BLaER1 treated with 17β-estradiol and CSF1 and Interleukin-3, amounts not matched to agents 10 nM and 100 nM (cell line): Measurements from ENCODE around the gene HAUS2.

ENCODE experiments used
- H3K27ac ChIP-seq, 11 experiments: shearing (Covaris generic); formaldehyde crosslinking; 2 replicates each; pipeline ENCODE4 v1.8.1; 2022
- H3K27me3 ChIP-seq, 11 experiments: shearing (Covaris generic); formaldehyde crosslinking; 2 replicates each; pipeline ENCODE4 v1.8.1; 2022
- H3K36me3 ChIP-seq, 11 experiments: shearing (Covaris generic); formaldehyde crosslinking; 2 replicates each; pipeline ENCODE4 v1.8.1; 2022
- H3K4me1 ChIP-seq, 10 experiments: shearing (Covaris generic); formaldehyde crosslinking; 2 replicates each; pipeline ENCODE4 v1.8.1; 2022
- H3K4me2 ChIP-seq, 11 experiments: shearing (Covaris generic); formaldehyde crosslinking; 2 replicates each; pipeline ENCODE4 v1.8.1; 2022
- H3K4me3 ChIP-seq, 10 experiments: shearing (Covaris generic); formaldehyde crosslinking; 2 replicates each; pipeline ENCODE4 v1.8.1; 2022
- H3K9ac ChIP-seq, 11 experiments: shearing (Covaris generic); formaldehyde crosslinking; 2 replicates each; pipeline ENCODE4 v1.8.1; 2022
- H3K9me3 ChIP-seq, 11 experiments: shearing (Covaris generic); formaldehyde crosslinking; replicated peaks in 1 of 11; 2 replicates each; pipeline ENCODE4 v1.8.1; 2022
- H4K20me1 ChIP-seq, 11 experiments: shearing (Covaris generic); formaldehyde crosslinking; 2 replicates each; pipeline ENCODE4 v1.8.1; 2022
- Cebpa-rat ChIP-seq, 11 experiments: shearing (Covaris generic); IDR thresholded peaks; 2 replicates each; pipeline ENCODE4 v1.8.1; 2022

The HAUS2 gene

GRCh38 chr15:42577514-42578031 lies 28.9 kb downstream of the HAUS2 start:
- no peak overlapping the region for H3K4me3 ChIP-seq
- H3K9ac ChIP-seq: no peak overlapping the region
- peak overlapping the region; percentile 45 to 97 (median 91); a peak in 21 of 22 replicates for H3K4me2 ChIP-seq
- no peak for TF ChIP-seq Cebpa-rat (IDR thresholded peaks at IDR 0.05)
- peaks cover 0 to 6% (median 0%) of the 10 kb centered on the region in 11 experiments; a peak in 2 of 22 replicates for H4K20me1 ChIP-seq
- H3K27me3 ChIP-seq: no peaks in the 10 kb centered on the region
- H3K4me1 ChIP-seq: peaks cover 35 to 70% (median 53%) of the 10 kb centered on the region in 10 experiments
- no peak overlapping the region for H3K27ac ChIP-seq
- no peaks in the 10 kb centered on the region for H3K9me3 ChIP-seq
- no peaks in the 10 kb centered on the region for H3K36me3 ChIP-seq

DNA sequence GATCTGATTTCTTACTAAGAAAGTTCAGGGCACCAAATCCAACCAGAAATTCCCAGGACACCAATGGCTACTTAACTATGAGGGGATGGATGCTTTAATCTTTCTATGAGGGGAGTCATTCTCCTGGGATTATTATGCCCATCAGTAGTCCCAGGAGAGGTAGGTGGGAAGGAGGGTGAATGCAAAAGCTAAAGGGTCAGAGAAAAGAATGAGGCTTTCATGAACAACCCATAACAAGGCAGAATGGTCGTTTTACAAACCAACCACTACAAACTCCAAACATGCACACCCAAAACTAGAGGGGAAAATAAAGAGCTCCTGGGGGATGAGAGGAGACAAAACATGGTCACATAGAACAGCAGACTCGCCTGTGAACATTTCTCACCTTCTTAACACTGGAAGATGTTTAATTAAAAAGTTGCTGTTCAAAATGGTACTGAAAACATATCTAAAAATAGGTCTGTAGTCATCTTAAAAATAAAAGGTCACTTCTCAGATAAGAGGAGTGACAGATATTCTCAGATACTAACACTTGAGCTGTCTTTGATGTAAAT lies 30.4 kb downstream of the HAUS2 start:
- Histone ChIP-seq H3K4me1 (peaks cover 41 to 84% (median 63%) of the 10 kb centered on the region in 10 experiments), H3K4me3 (no peak overlapping the region), H3K4me2 (peak overlapping the region in 6 of 11 experiments; percentile 2 to 89 (median 14); a peak in 4 of 22 replicates), H3K9me3 (no peaks in the 10 kb centered on the region), H3K27me3 (no peaks in the 10 kb centered on the region), H4K20me1 (peaks cover 0 to 7% (median 0%) of the 10 kb centered on the region in 11 experiments; a peak in 2 of 22 replicates), H3K36me3 (no peaks in the 10 kb centered on the region), H3K27ac (no peak overlapping the region), H3K9ac (no peak overlapping the region)
- no peak for TF ChIP-seq Cebpa-rat (IDR thresholded peaks at IDR 0.05)

DNA sequence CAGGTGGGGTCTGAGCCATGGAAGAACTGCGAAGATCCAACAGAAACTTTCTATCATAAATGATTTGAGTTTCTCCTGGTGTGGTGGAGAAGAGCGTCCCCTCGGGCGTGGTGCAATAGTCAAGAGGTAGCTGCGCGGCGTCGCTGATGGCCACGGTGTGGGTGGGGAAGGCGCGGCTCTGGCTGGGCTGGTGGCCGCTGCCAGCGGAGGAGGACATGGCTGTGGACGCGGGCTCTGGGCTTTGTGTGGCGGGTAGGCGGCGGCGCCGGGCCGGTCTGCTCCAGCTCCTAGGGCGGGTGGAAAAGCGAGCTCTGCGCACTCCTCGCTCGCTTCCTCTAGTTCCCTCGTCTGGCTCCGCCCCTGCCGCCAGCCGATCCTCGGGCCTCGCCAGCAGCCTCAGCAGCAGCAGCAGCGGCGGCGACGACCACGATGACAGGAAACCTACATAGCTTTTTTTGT lies 32.7 kb downstream of the HAUS2 start:
- Histone ChIP-seq H3K27ac (peak overlapping the region in 10 of 11 experiments; percentile 42 to 77 (median 61); a peak in 17 of 22 replicates), H3K4me2 (peak overlapping the region; percentile 80 to 97 (median 86)), H3K9ac (peak overlapping the region; percentile 60 to 82 (median 77); a peak in 21 of 22 replicates), H3K4me1 (peaks cover 38 to 81% (median 57%) of the 10 kb centered on the region in 10 experiments), H4K20me1 (peaks cover 0 to 7% (median 0%) of the 10 kb centered on the region in 11 experiments; a peak in 2 of 22 replicates), H3K36me3 (peaks cover 4 to 11% (median 7%) of the 10 kb centered on the region in 11 experiments; a peak in 15 of 22 replicates), H3K4me3 (peak overlapping the region; percentile 50 to 73 (median 62)), H3K27me3 (no peaks in the 10 kb centered on the region), H3K9me3 (no peaks in the 10 kb centered on the region)
- TF ChIP-seq Cebpa-rat (IDR thresholded peaks at IDR 0.05): no peak

DNA sequence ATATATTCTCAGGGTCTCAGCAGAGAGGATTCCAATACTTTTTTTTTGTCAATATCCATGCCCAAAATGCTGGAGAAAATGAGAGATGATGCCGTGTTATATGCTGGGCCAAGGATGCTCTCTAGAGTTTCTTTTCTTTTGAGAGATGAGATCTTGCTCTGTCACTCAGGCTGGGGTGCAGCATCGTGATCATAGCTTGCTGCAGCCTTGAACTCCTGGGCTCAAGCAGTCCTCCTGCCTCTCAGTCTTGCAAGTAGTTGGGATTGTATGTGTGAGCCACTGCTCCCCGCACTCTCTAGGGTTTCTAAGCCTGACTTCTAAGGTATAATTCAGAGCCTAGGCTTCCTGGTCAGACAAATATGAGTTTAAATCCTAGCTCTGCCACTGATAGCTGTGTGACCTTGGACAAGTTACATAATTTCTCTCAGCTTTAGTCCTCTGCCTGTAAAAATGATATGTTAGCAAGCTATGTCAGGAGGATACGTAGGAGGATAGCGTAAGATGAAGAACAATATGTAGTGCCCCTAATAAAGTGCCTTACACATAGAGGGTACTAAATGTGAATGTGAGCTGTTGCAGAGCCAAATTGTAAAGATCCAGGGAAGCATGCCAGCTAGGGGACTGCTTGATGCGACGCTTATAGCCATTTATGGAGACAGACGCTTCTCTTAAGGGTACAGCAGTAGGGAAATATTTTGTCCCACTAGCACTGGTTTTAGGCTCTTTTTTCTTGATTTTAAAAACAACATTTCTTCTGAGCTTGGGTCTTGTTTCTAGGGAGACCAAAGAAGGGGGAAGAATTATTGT lies 34.1 kb downstream of the HAUS2 start:
- Histone ChIP-seq H3K4me3 (no peak overlapping the region), H3K4me2 (peak overlapping the region in 5 of 11 experiments; percentile 69 to 95 (median 84); a peak in 4 of 22 replicates), H3K27me3 (no peaks in the 10 kb centered on the region), H3K36me3 (peaks cover 6 to 26% (median 11%) of the 10 kb centered on the region in 11 experiments; a peak in 15 of 22 replicates), H3K9ac (no peak overlapping the region), H4K20me1 (0 out of 22 replicates have a peak, but pooled peaks cover 0 to 7% (median 0%) of the 10 kb centered on the region in 11 experiments), H3K4me1 (peaks cover 24 to 70% (median 43%) of the 10 kb centered on the region in 10 experiments), H3K9me3 (no peaks in the 10 kb centered on the region), H3K27ac (no peak overlapping the region)
- no peak for TF ChIP-seq Cebpa-rat (IDR thresholded peaks at IDR 0.05)

DNA sequence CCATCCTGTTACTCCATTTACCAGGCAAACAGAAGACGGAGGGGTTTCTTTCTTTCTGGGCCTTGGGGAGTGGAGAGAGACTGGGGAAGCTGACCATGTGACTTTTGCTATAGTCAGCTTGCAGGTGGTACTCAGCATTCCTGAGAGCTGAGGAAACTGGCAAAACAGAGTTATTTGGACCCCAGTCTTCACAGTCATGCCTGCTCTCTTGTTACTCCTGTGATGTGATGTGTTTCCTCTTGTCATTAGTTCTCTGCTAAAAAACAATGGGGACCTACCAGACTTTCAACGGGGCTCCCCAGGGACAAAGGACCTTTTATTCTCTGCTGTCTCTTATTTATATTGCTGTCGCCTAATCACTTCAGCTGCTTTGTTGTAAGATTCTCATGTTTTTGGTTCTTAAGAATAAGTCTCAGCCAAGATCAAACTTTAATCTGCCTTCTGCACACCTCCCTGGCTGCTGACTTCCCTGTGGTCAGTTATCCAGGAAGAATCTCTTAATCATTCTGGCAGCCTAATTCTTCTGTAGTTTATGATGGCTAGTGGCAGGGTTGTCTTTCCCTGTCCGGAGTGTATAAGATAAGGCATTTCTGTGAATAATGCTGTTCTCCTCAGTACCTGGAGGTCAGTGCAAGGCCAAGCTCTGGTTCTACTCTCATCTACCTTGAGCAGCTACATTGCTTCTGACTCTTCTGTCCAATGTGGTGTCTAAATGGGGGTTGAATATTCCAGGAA lies 35.6 kb downstream of the HAUS2 start:
- H3K36me3 ChIP-seq: peaks cover 6 to 31% (median 11%) of the 10 kb centered on the region in 11 experiments; a peak in 16 of 22 replicates
- peaks cover 23 to 68% (median 45%) of the 10 kb centered on the region in 10 experiments for H3K4me1 ChIP-seq
- H3K9ac ChIP-seq: peak overlapping the region in 3 of 11 experiments; percentile 10 to 32 (median 25); a peak in 3 of 22 replicates
- H3K4me3 ChIP-seq: no peak overlapping the region
- no peak overlapping the region for H3K27ac ChIP-seq
- no peaks in the 10 kb centered on the region for H3K27me3 ChIP-seq
- no peak for TF ChIP-seq Cebpa-rat (IDR thresholded peaks at IDR 0.05)
- H3K4me2 ChIP-seq: peak overlapping the region; percentile 10 to 81 (median 57); a peak in 19 of 22 replicates
- H3K9me3 ChIP-seq: no peaks in the 10 kb centered on the region
- 0 out of 22 replicates have a peak, but pooled peaks cover 0 to 7% (median 0%) of the 10 kb centered on the region in 11 experiments for H4K20me1 ChIP-seq

GRCh38 chr15:42590619-42591237 lies 42.1 kb downstream of the HAUS2 start:
- Histone ChIP-seq H3K4me1 (peaks cover 0 to 16% (median 10%) of the 10 kb centered on the region in 10 experiments; a peak in 15 of 20 replicates), H3K36me3 (peaks cover 6 to 56% (median 30%) of the 10 kb centered on the region in 11 experiments; a peak in 20 of 22 replicates), H3K9ac (no peak overlapping the region), H3K4me3 (no peak overlapping the region), H3K4me2 (no peak overlapping the region), H3K27ac (no peak overlapping the region), H4K20me1 (no peaks in the 10 kb centered on the region), H3K27me3 (no peaks in the 10 kb centered on the region), H3K9me3 (no peaks in the 10 kb centered on the region)
- no peak for TF ChIP-seq Cebpa-rat (IDR thresholded peaks at IDR 0.05)

GRCh38 chr15:42591238-42591934 lies 42.7 kb downstream of the HAUS2 start:
- Histone ChIP-seq H3K4me1 (peaks cover 0 to 16% (median 10%) of the 10 kb centered on the region in 10 experiments; a peak in 15 of 20 replicates), H3K27me3 (no peaks in the 10 kb centered on the region), H3K4me2 (no peak overlapping the region), H3K4me3 (no peak overlapping the region), H3K9ac (no peak overlapping the region), H3K9me3 (no peaks in the 10 kb centered on the region), H4K20me1 (no peaks in the 10 kb centered on the region), H3K27ac (no peak overlapping the region), H3K36me3 (peaks cover under 1 to 51% (median 26%) of the 10 kb centered on the region in 11 experiments; a peak in 19 of 22 replicates)
- no peak for TF ChIP-seq Cebpa-rat (IDR thresholded peaks at IDR 0.05)
